GM23248 (cell line): Measurements from ENCODE around the gene MAGI1.

Experiments used
- EZH2 ChIP-seq: fragments of 200-600 bp; sonication (generic); IDR thresholded peaks from 2 replicates; pipeline ENCODE4 v1.6.1; 2018; ENCODE audit warnings: antibody characterized with exemption, mild to moderate bottlenecking; ENCODE audit not compliant: insufficient read depth, poor library complexity, severe bottlenecking
- EZH2phosphoT487 ChIP-seq: fragments of 200-600 bp; sonication (generic); IDR thresholded peaks from 2 replicates; pipeline ENCODE4 v1.6.1; 2018; ENCODE audit warnings: antibody characterized with exemption, moderate library complexity, mild to moderate bottlenecking, low read depth; ENCODE audit not compliant: insufficient read depth

DNA sequence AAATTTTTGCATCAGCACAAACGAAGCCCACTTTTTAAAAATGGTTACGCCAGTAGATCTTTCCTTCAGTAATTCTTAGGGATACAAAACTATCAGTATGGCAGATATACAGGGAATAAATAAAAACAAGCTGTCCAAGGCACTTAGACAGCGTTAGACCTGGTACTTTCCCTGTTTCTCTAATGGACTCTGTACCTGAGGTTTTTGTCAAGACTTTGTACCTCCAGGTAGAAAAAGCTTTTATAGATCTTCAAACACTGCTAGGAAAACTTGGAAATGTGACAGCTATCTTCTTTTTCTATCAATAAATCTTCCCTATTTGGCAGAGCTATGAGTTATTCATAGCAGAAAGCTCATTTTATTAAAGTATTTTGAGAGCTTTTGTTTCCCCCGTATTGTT is 477.8 kb downstream of the MAGI1 start:
- no peak for TF ChIP-seq EZH2
- no peak for TF ChIP-seq EZH2phosphoT487
